Loucy (cell line): Measurements from ENCODE around the gene LDAH.

Source experiments
- CTCF ChIP-seq: fragments of 200-600 bp; sonication (generic); conservative IDR thresholded peaks from 2 replicates; pipeline ENCODE4 v1.5.1; 2014; ENCODE audit warnings: mild to moderate bottlenecking, antibody characterized with exemption, low read length
- EZH2phosphoT487 ChIP-seq: fragments of 200-600 bp; IDR thresholded peaks from 2 replicates; pipeline ENCODE4 v1.6.1; 2018; ENCODE audit warnings: antibody characterized with exemption, mild to moderate bottlenecking, moderate library complexity, borderline replicate concordance

- no peak for TF ChIP-seq CTCF
- TF ChIP-seq EZH2phosphoT487, result no peak
Measured at GRCh38 chr2:20673686-20674308, 149.1 kb downstream of the LDAH start.
